AG08396 (cell line): Measurements from ENCODE around the gene DRG1.
"Not testable (repeated sequence)": the region's sequence is repeated elsewhere in the genome, so short reads cannot be mapped to it uniquely, and the experiment has no call there.

ENCODE experiments used
- DNase-seq: peaks from one replicate; pipeline ENCODE4 v3.0.0; 2012; ENCODE audit warnings: low spot score, mixed read lengths

Gene DRG1

GRCh38 chr22:31399211-31400022, at the start of gene DRG1:
DRG1 (plus strand) TSS chr22:31399604; CDS start chr22:31399684, 80 bp downstream.
- DNase-seq: peak; percentile 99

DNA sequence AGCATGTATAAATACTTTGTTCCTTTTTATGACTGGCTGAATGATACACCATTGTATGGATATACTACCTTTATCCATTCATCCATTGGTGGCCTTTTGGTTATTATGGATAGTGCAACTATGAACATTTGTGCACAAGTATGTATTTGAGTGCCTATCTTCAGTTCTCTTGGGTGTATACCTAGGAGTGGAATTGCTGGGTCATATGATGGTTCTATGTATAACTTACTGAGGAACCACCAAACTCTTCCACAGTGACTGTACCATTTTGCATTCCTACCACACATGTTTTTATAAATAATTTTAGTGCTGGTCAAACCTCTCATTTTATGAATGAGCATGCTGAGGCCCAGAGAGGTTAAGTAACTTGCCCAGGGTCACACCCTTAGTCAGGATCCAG, 49.4 kb upstream of the DRG1 start:
- no peak for DNase-seq

DNA sequence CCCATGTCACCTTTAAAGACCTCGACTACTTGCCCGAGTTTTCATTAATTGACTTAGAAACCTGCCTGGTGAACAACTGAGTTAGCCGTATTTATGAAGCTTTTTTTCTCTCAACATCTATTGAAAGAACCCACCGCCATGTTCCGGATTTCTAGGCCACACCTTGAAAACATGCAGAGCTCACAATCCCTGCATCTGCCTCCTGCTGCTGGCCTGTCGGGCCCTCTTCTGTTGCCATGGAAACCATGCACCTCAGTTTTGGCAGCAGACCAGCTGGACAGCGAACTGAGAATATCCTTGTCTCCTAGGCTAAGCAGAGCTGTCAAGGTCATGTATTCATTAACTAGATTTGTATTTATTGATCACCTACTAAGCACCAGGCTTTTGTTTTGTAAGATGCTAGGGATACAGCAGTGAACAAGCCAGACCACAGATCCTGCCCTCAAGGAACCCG, 49.0 kb upstream of the DRG1 start:
- DNase-seq: no peak

DNA sequence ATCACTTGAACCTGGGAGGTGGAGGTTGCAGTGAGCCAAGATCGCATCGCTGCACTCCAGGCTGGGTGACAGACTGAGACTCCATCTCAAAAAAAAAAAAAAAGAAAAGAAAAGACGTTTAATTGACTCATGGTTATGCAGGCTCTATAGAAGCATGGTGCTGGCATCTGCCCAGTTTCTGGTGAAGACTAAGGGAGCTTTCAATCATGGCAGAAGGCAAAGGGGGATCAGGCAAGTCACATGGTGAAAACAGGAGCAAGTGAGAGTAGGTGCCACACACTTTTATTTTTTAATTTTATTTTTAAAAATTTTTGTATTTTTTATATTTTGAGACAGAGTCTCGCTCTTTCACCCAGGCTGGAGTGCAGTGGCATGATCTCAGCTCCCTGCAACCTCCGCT, 44.9 kb upstream of the DRG1 start:
- DNase-seq: no peak

DNA sequence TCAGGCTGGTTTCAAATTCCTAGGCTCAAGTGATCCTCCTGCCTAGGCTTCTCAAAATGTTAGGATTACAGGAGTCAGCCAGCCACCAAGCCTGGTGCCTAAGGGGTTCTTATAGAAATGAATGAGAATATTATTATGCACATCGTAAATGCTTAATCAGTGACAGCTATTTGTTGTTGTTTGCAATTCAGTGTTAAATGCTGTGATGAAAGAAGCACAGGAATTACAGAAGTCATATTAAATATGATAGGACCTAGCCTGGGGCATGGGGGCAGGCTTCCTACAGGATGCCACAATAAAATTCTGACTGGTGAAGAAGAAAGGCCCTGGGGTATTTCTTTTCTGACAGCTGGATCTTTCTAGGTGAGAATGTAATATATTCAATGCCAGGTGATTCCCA, 39.4 kb upstream of the DRG1 start:
- no peak for DNase-seq

DNA sequence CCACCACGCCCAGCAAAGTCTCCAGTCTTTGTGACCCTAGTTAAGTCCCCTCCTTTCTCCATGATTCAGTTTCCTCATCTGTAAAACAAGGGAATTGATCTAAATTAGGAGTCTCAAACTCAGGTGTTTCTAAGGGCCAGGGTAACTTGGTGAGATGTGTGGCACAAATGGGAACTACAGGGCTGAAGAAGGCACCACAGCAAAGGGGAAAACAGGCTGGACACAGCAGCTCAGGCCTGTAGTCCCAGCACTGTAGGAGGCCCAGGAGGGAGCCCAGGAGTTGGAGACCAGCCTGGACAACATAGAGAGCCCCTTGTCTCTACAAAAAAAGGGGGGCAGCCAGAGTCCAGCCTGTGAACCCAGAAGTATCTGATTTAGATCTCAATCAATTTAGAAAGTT, 37.7 kb upstream of the DRG1 start:
- DNase-seq: no peak

GRCh38 chr22:31363885-31364465, 35.4 kb upstream of the DRG1 start:
- no peak for DNase-seq

DNA sequence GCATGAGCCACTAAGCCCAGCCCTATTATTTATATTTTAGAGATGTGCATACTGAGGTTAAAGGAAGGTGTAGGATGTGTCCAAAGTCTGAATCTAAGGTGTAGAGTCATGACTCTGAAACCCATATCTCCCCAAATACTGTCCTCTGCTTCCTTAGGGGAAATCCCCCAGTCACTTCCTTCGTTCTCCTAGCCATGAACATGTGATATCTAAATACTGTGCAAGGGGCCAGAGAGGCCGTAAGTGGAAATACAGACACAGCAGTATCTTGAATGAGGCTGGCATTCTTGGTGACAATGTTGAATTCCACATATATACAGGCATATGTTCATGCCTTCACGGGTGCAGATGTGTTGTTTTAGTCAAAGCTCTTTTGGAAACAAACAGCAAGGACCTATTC, 32.0 kb upstream of the DRG1 start:
- DNase-seq: no peak

DNA sequence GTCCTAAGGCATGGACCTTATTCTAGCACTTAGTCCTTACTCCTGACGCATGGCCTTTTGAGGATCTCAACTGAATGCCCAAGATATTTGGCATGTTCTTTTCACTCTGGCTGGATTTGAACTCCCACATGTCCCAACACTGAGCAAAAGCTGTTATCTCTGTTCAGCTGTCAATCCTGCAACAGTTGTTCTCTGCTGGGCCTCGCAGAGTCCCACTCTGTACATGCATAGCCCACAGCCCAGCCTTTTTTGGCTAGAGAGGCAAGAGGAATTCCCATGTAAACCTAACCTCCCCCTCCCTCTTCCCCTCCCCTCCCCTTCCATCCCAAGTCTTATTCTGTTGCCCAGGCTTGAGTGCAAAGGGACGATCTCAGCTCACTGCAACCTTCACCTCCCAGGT, 21.8 kb upstream of the DRG1 start:
- no peak for DNase-seq

- DNase-seq: no peak
Observed at GRCh38 chr22:31378123-31378522, 21.3 kb upstream of the DRG1 start.

DNA sequence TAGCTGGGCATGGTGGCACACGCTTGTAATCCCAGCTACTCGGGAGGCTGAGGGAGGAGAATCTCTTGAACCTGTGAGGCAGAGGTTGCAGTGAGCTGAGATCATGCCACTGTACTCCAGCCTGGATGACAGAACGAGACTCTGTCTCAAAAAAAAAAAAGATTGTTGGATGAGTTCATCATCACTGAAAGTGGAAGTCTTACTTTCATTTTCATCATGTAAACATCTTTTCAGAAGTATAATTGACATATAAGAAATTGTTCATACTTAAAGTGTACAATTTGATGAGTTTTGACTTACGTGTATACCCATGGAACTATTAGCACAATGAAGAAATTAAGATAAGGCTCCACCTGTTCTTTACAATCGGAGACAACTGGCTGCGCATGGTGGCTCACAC, 20.8 kb upstream of the DRG1 start:
- DNase-seq: not testable (repeated sequence)

DNA sequence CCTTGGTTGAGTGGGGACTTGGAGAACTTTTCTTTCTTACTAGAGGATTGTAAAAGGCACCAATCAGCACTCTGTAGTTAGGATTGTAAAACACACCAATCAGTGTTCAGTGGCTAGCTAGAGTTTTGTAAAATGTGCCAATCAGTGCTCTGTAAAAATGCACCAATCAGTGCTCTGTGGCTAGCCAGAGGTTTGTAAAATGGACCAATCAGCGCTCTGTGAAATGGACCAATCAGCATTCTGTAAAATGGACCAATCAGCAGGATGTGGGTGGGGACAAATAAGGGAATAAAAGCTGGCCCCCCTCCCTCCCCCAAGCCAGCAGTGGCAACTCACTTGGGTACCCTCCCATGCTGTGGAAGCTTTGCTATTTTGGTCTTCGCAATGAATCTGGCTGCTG, 5.5 kb upstream of the DRG1 start:
- no peak for DNase-seq

GRCh38 chr22:31394326-31394725, 5.1 kb upstream of the DRG1 start:
- DNase-seq: peak; percentile 10

GRCh38 chr22:31398231-31398630, 1.2 kb upstream of the DRG1 start:
- peak; percentile 17 for DNase-seq

DNA sequence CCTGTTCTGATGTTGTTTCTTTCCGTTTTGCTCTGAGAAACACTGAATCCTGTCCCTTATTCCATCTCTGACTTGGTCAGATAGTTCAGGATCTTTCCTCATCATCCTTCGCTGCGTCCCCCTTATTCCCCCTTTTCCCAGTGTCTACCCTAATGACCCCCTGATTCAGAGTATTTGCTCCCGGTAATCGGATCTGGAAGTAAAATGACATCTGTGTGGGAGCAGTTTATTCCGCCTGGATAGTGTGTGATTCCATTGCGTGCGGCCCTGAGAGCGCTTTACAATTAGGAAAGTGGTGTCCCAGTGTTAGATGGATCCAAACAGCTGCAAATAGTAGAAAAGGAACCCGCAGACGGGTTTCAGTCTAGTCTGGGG, 606 bp downstream of the DRG1 start:
- DNase-seq: peak; percentile 27

DNA sequence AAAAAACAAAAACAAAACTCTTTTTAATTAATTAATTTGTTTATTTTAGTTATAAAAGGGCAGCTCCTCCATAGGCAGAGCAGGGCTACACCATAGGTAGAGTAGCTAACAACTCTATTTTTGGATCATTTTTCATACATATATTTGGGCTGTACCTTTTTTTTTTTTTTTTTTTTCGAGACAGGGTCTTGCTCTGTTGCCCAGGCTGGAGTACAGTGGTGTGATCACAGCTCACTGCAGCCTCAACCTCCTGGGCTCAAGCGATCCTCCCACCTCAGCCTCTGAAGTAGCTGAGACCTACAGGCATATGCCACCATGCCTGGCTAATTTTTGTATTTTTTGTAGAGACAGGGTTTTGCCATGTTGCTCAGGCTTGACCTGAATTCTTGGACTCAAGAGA, 2.9 kb downstream of the DRG1 start:
- DNase-seq: not testable (repeated sequence)

GRCh38 chr22:31425331-31426050, 26.1 kb downstream of the DRG1 start:
- DNase-seq: no peak

DNA sequence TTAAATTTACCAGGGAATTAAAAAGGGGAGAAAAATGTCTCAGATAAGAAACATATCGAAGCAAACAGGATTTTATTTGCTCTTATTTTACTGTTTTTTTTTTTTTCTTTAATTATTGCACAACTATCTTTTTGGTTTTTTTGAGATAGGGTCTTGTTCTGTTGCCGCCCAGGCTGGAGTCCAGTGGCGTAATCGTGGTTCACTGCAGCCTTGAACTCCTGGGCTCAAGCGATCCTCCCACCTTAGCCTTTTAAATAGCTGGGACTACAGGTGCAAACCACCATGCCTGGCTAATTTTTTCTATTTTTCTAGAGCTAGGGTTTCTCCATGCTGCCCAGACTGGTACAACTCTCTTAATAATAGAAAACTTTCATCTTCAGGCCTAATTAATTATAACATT, 32.5 kb downstream of the DRG1 start:
- DNase-seq: no peak

DNA sequence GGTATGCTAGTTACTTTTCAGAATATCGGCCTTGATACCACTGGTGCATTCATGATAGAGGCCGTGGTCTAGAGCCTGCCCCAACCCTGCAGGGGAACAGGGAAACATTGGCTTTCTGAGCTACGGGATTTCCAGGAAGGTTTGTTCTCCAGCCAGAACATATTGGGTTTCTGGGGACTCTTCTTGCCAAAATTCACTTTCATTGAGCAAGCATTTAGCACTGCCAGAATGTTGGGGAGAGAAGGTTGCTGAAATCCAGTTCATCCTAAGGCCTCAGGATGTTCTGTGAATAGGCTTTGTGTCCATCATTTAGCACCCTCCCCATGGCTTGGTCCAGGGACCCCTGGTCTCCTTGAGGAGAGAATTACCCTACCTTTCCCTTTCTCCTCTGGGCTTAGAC, 36.7 kb downstream of the DRG1 start:
- DNase-seq: no peak

DNA sequence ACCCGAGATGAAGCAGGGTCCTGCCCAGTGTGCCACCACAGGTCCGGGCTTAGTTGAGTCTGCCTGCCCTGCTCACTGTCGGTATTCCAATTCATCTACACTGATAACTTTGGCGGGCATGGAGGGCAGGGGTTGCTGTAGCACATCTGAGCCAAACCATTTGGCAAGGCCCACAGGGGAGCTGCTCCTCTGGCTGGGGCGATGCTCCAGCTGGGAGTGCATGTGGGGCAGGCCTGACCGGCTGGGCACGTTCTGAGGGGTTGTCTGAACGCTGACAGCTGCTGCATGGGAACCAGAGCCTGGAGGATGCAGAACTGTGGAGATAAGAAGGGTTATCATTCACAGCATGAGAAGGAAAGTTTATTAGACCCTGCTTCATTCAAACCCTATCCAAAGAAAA, 40.4 kb downstream of the DRG1 start:
- no peak for DNase-seq

- DNase-seq: no peak
Observed at GRCh38 chr22:31440681-31441080, 41.3 kb downstream of the DRG1 start.

DNA sequence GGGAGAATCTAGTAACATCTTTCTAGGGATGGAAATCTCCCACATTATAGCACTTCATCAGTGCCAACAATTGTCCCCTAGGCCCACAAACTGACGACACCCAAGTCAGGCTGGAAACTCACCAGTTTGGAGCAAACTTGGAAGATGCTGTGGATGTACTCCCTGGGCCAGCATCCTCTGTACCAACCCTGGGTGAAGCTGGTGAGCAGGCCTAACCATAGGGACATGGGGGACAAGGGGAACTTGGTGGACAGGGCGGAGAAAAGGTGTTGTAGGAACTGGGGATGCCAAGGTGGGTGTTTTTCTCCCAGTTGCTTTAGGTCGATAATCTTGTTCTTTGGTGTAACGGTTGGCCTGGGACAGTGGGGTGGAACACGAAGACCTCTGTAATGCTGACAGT, 42.2 kb downstream of the DRG1 start:
- no peak for DNase-seq

DNA sequence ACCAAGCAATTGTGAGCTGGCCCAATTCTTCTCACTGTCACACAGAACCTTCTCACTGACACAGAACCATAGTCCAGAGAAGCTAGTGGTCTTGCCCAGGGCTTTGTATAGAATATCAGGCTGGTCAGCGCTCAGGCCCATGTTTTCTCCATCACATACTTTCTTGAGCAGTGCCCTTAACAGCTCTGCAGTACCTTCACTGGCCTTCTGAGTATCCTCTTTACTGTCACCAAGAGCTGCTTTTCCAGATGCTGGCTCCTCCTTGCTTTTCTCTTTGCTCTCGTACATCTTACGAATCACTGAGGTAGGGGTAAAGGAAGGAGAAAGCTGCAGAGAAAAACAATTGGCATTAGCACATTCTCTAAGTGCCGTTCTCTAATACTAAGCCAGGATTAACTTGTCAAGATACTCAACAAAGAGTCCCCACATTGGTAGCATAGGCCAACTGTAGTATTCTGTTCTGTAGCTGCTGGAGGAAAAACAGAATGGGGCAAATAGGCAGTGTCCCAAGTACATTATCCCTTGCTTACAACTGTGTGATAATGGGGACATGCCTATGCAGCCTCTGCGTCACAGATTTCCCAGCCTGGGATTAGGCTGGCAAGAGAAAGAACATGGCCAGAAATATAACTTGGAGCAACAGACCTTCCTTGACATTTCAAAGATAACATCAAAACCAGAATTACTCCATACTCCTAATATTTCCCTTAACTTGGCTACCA, 43.5 kb downstream of the DRG1 start:
- DNase-seq: no peak
